Measurements from ENCODE around the gene TSPAN14.

TSPAN14 gene

GRCh38 chr10:80567292-80567691 lies 113.2 kb downstream of the TSPAN14 start:
- H3K4me2 ChIP-seq (ENCODE audit: low read depth, low read length, poor library complexity, severe bottlenecking), result no peak overlapping the region
- H3K4me1 ChIP-seq (ENCODE audit: insufficient read depth, low read length, poor library complexity, severe bottlenecking), result no peaks in the 10 kb centered on the region
- H4K20me1 ChIP-seq (ENCODE audit: insufficient read depth, low read length, poor library complexity, severe bottlenecking), result no peaks in the 10 kb centered on the region
- H3K36me3 ChIP-seq (ENCODE audit: insufficient read depth, low read length), result no peaks in the 10 kb centered on the region
- H3K9ac ChIP-seq (ENCODE audit: low read depth, low read length, poor library complexity, severe bottlenecking), result no peak overlapping the region
- TF ChIP-seq CTCF (conservative IDR thresholded peaks at IDR 0.05; ENCODE audit: low read length), result no peak; the same call in 1 of the 2 replicates
- no peak for TF ChIP-seq EZH2phosphoT487 (IDR thresholded peaks at IDR 0.05; ENCODE audit: borderline replicate concordance)
- H3K9me2 ChIP-seq (replicated peaks; ENCODE audit: low read depth, low read length), result no peaks in the 10 kb centered on the region
- H3K27me3 ChIP-seq (ENCODE audit: insufficient read depth, low read length, poor library complexity, severe bottlenecking), result no peaks in the 10 kb centered on the region
- H3K4me3 ChIP-seq (ENCODE audit: low read length, poor library complexity, severe bottlenecking), result no peak overlapping the region
- H2AFZ ChIP-seq (ENCODE audit: low read length), result no peak overlapping the region
- H3K79me2 ChIP-seq (ENCODE audit: insufficient read depth, low read length), result no peaks in the 10 kb centered on the region
- no peaks in the 10 kb centered on the region for H3F3A ChIP-seq (ENCODE audit: low read depth)
- no peaks in the 10 kb centered on the region for H3K9me3 ChIP-seq (ENCODE audit: insufficient read depth, low read depth, low read length)

- Histone ChIP-seq H3K27me3 (ENCODE audit: insufficient read depth, low read length, poor library complexity, severe bottlenecking) (no peaks in the 10 kb centered on the region), H3F3A (ENCODE audit: low read depth) (no peaks in the 10 kb centered on the region), H2AFZ (ENCODE audit: low read length) (no peak overlapping the region), H3K9ac (ENCODE audit: low read depth, low read length, poor library complexity, severe bottlenecking) (no peak overlapping the region), H3K4me2 (ENCODE audit: low read depth, low read length, poor library complexity, severe bottlenecking) (no peak overlapping the region), H3K9me2 (replicated peaks; ENCODE audit: low read depth, low read length) (no peaks in the 10 kb centered on the region), H3K9me3 (ENCODE audit: insufficient read depth, low read depth, low read length) (no peaks in the 10 kb centered on the region), H4K20me1 (ENCODE audit: insufficient read depth, low read length, poor library complexity, severe bottlenecking) (no peaks in the 10 kb centered on the region), H3K36me3 (ENCODE audit: insufficient read depth, low read length) (no peaks in the 10 kb centered on the region), H3K4me3 (ENCODE audit: low read length, poor library complexity, severe bottlenecking) (no peak overlapping the region), H3K79me2 (ENCODE audit: insufficient read depth, low read length) (no peaks in the 10 kb centered on the region), H3K4me1 (ENCODE audit: insufficient read depth, low read length, poor library complexity, severe bottlenecking) (no peaks in the 10 kb centered on the region)
- no peak for TF ChIP-seq EZH2phosphoT487 (IDR thresholded peaks at IDR 0.05; ENCODE audit: borderline replicate concordance)
- no peak for TF ChIP-seq CTCF (conservative IDR thresholded peaks at IDR 0.05; ENCODE audit: low read length)
These were observed 115.2 kb downstream of the TSPAN14 start for GRCh38 chr10:80569131-80569895.

- H3K4me1 ChIP-seq (ENCODE audit: insufficient read depth, low read length, poor library complexity, severe bottlenecking), result no peaks in the 10 kb centered on the region
- H3K9me2 ChIP-seq (replicated peaks; ENCODE audit: low read depth, low read length), result no peaks in the 10 kb centered on the region
- no peak overlapping the region for H3K4me2 ChIP-seq (ENCODE audit: low read depth, low read length, poor library complexity, severe bottlenecking)
- no peaks in the 10 kb centered on the region for H3K27me3 ChIP-seq (ENCODE audit: insufficient read depth, low read length, poor library complexity, severe bottlenecking)
- H3K9me3 ChIP-seq (ENCODE audit: insufficient read depth, low read depth, low read length), result no peaks in the 10 kb centered on the region
- H3K79me2 ChIP-seq (ENCODE audit: insufficient read depth, low read length), result no peaks in the 10 kb centered on the region
- no peak overlapping the region for H3K4me3 ChIP-seq (ENCODE audit: low read length, poor library complexity, severe bottlenecking)
- no peak overlapping the region for H3K9ac ChIP-seq (ENCODE audit: low read depth, low read length, poor library complexity, severe bottlenecking)
- no peaks in the 10 kb centered on the region for H3K36me3 ChIP-seq (ENCODE audit: insufficient read depth, low read length)
- H2AFZ ChIP-seq (ENCODE audit: low read length), result no peak overlapping the region
- H3F3A ChIP-seq (ENCODE audit: low read depth), result no peaks in the 10 kb centered on the region
- TF ChIP-seq CTCF (conservative IDR thresholded peaks at IDR 0.05; ENCODE audit: low read length) (no peak), EZH2phosphoT487 (IDR thresholded peaks at IDR 0.05; ENCODE audit: borderline replicate concordance) (no peak)
- H4K20me1 ChIP-seq (ENCODE audit: insufficient read depth, low read length, poor library complexity, severe bottlenecking), result no peaks in the 10 kb centered on the region
These were observed 117.2 kb downstream of the TSPAN14 start for GRCh38 chr10:80571352-80571751.
